Keratinocyte (primary cell): Measurements from ENCODE around the gene KDF1. TPM values are rescaled to one million over a fixed set of nuclear protein-coding genes. Genes with fewer than 3 reads are reported as not detected.

Experiments used
- DNase-seq: peaks from one replicate; pipeline ENCODE4 v3.0.0-alpha.2; 2011; ENCODE audit warnings: low read depth, missing footprints, low spot score
- FAIRE-seq: peaks from 2 replicates; lab custom pipeline; 2011; peaks lifted over from hg19 to GRCh38; lab: Jason Lieb, UNC
- H2AFZ ChIP-seq: 2 replicates; pipeline ENCODE4 v1.6.0; 2012; ENCODE audit warnings: low read length, control low read depth, inconsistent platforms; ENCODE audit not compliant: control insufficient read depth
- H3K27ac ChIP-seq: 2 replicates; pipeline ENCODE4 v1.5.1; 2011; ENCODE audit warnings: low read length; ENCODE audit not compliant: control insufficient read depth, insufficient read depth
- H3K27me3 ChIP-seq: 3 replicates; pipeline ENCODE4 v1.6.0; 2011; ENCODE audit warnings: low read length; ENCODE audit not compliant: control insufficient read depth, insufficient read depth; ENCODE audit errors: extremely low read depth
- H3K36me3 ChIP-seq, 2 experiments: 2 replicates in 1 of 2; 3 replicates in 1 of 2; pipeline ENCODE4 v1.5.1; 2011; ENCODE audit warnings: low read length in 2 of 2, mild to moderate bottlenecking in 1 of 2; ENCODE audit not compliant: control insufficient read depth in 2 of 2, insufficient read depth in 2 of 2; ENCODE audit errors: extremely low read depth in 1 of 2
- H3K4me1 ChIP-seq: 3 replicates; pipeline ENCODE4 v1.5.1; 2011; ENCODE audit warnings: low read length; ENCODE audit not compliant: control insufficient read depth, insufficient read depth; ENCODE audit errors: extremely low read depth
- H3K4me2 ChIP-seq: 3 replicates; pipeline ENCODE4 v1.6.0; 2011; ENCODE audit warnings: low read depth, low read length; ENCODE audit not compliant: control insufficient read depth, insufficient read depth; ENCODE audit errors: extremely low read depth
- H3K4me3 ChIP-seq, 3 experiments: fragments of 200-600 bp in 1 of 3; sonication (generic) in 1 of 3; 2 replicates in 2 of 3; 3 replicates in 1 of 3; pipeline ENCODE4 v1.5.1; 2011 to 2016; ENCODE audit warnings: low read length in 3 of 3, mild to moderate bottlenecking in 3 of 3, control low read depth in 2 of 3, inconsistent platforms in 1 of 3, low read depth in 1 of 3, mixed read lengths in 1 of 3, mixed run types in 1 of 3, moderate library complexity in 1 of 3; ENCODE audit not compliant: control insufficient read depth in 2 of 3, insufficient read depth in 2 of 3; ENCODE audit errors: extremely low read depth in 1 of 3
- H3K79me2 ChIP-seq: 2 replicates; pipeline ENCODE4 v1.6.0; 2012; ENCODE audit warnings: low read length; ENCODE audit not compliant: control insufficient read depth, insufficient read depth
- H3K9ac ChIP-seq: 3 replicates; pipeline ENCODE4 v1.6.0; 2011; ENCODE audit warnings: low read length; ENCODE audit not compliant: control insufficient read depth, insufficient read depth; ENCODE audit errors: extremely low read depth
- H3K9me1 ChIP-seq: 3 replicates; pipeline ENCODE4 v1.6.0; 2011; ENCODE audit warnings: low read length; ENCODE audit not compliant: control insufficient read depth, insufficient read depth; ENCODE audit errors: extremely low read depth
- H3K9me3 ChIP-seq: 2 replicates; pipeline ENCODE4 v1.5.1; 2012; ENCODE audit warnings: low read depth, low read length; ENCODE audit not compliant: control insufficient read depth
- H4K20me1 ChIP-seq: 3 replicates; pipeline ENCODE4 v1.6.0; 2011; ENCODE audit warnings: low read length; ENCODE audit not compliant: control insufficient read depth, insufficient read depth; ENCODE audit errors: extremely low read depth
- EZH2 ChIP-seq: IDR thresholded peaks from one replicate; pipeline ENCODE4 v1.6.1; 2012; ENCODE audit warnings: inconsistent platforms, mild to moderate bottlenecking, low read length, moderate library complexity
- dilution Hi-C: fragments of 300-500 bp; cut with MboI; formaldehyde crosslinking; loops from one replicate; pipeline ENCODE4 v1.7.0; 2020; ENCODE audit warnings: low sequenced_read_pairs; ENCODE audit not compliant: extremely low pct_ligation_motif_present
- polyA plus RNA-seq, 5 experiments: library from polyadenylated mRNA; depleted of rRNA in 3 of 5; stranded (reverse) in 3 of 5; stranded (forward) in 1 of 5; unstranded in 1 of 5; fragments of >200 nt; gene quantifications; 1 replicate in 1 of 5; 2 replicates in 3 of 5; 3 replicates in 1 of 5; pipeline versions ENCODE4 v1.2.1 to v1.2.3, GENCODE V29; 2011 to 2012; ENCODE audit warnings: missing spikeins in 2 of 5, low read depth in 1 of 5, low replicate concordance in 1 of 5
- TF ChIP-seq, protein P1 (sequence below), 3 experiments: IDR thresholded peaks in 1 of 3; conservative IDR thresholded peaks in 1 of 3; optimal IDR thresholded peaks in 1 of 3; 2 replicates in 2 of 3; 3 replicates in 1 of 3; pipeline versions ENCODE3 to v1.5.1; 2011; ENCODE audit warnings: low read length in 3 of 3, mild to moderate bottlenecking in 3 of 3, moderate library complexity in 2 of 3, control low read depth in 1 of 3, inconsistent platforms in 1 of 3; ENCODE audit not compliant: insufficient read depth in 2 of 3; ENCODE audit errors: extremely low read depth in 1 of 3

KDF1 gene
- polyA plus RNA-seq, 1 donor (not counting 4 experiments of a cell fraction or from before 2014, with no cell fraction given): 13.8 TPM

DNA sequence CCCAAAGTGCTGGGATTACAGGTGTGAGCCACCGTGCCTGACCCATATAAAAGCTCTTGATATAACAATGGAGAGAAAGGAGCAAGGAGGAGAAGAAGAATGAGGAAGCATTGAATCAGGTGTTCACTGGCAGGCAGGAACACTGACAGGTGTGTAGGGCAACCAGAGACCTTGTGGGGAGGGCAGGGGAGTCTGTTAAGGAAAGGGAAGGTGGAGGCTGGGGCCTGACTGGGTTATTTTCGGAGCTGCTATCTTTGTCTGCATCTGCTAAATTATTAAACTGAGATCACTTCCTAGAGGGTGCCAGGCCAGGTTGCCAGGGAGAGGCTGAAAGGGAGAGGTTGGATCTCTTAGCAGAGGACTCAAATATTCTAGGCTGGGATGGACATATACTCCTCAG is 26.4 kb upstream of the KDF1 start:
- peaks cover 12% of the 10 kb centered on the region for H3K4me1 ChIP-seq
- no peaks in the 10 kb centered on the region for H4K20me1 ChIP-seq
- no peak for DNase-seq
- TF ChIP-seq EZH2: no peak
- TF ChIP-seq, protein P1, sequence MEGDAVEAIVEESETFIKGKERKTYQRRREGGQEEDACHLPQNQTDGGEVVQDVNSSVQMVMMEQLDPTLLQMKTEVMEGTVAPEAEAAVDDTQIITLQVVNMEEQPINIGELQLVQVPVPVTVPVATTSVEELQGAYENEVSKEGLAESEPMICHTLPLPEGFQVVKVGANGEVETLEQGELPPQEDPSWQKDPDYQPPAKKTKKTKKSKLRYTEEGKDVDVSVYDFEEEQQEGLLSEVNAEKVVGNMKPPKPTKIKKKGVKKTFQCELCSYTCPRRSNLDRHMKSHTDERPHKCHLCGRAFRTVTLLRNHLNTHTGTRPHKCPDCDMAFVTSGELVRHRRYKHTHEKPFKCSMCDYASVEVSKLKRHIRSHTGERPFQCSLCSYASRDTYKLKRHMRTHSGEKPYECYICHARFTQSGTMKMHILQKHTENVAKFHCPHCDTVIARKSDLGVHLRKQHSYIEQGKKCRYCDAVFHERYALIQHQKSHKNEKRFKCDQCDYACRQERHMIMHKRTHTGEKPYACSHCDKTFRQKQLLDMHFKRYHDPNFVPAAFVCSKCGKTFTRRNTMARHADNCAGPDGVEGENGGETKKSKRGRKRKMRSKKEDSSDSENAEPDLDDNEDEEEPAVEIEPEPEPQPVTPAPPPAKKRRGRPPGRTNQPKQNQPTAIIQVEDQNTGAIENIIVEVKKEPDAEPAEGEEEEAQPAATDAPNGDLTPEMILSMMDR (optimal IDR thresholded peaks at IDR 0.05 in 1 of 3, IDR thresholded peaks at IDR 0.05 in 1 of 3, conservative IDR thresholded peaks at IDR 0.05 in 1 of 3; ENCODE audit: extremely low read depth in 1 of 3, insufficient read depth in 2 of 3, low read length in 3 of 3): no peak
- no peak overlapping the region for H2AFZ ChIP-seq
- H3K9me3 ChIP-seq: no peaks in the 10 kb centered on the region
- no peak overlapping the region for H3K27ac ChIP-seq
- dilution Hi-C loops: no loop called here
- no peaks in the 10 kb centered on the region for H3K79me2 ChIP-seq
- H3K9me1 ChIP-seq: peaks cover 4% of the 10 kb centered on the region
- no peak for FAIRE-seq
- H3K27me3 ChIP-seq: no peaks in the 10 kb centered on the region
- no peaks in the 10 kb centered on the region for H3K36me3 ChIP-seq
- no peak overlapping the region for H3K4me3 ChIP-seq
- no peak overlapping the region for H3K4me2 ChIP-seq
- no peak overlapping the region for H3K9ac ChIP-seq

DNA sequence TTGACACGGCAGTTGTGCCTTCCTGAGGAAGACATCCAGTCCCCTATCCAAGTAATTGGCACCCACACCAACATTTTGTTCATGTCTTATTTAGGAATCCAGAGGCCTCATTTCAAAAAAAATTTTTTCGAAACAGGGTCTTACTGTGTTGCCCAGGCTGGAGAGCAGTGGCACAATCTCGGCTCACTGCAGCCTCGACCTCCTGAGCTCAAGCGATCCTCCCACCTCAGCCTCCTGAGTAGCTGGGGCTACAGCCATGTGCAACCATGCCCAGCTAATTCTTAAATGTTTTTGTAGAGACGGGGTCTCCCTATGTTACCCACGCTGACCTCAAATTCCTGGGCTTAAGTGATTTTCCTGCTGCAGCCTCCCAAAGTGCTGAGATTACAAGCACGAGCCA is 24.0 kb upstream of the KDF1 start:
- Histone ChIP-seq H4K20me1 (no peaks in the 10 kb centered on the region), H3K36me3 (no peaks in the 10 kb centered on the region), H3K79me2 (no peaks in the 10 kb centered on the region), H3K9me3 (no peaks in the 10 kb centered on the region), H3K27me3 (no peaks in the 10 kb centered on the region), H3K9ac (no peak overlapping the region), H3K4me1 (no peaks in the 10 kb centered on the region), H3K27ac (no peak overlapping the region), H3K4me2 (no peak overlapping the region), H3K4me3 (no peak overlapping the region), H3K9me1 (no peaks in the 10 kb centered on the region), H2AFZ (no peak overlapping the region)
- dilution Hi-C loops: no loop called here
- TF ChIP-seq, protein P1 (optimal IDR thresholded peaks at IDR 0.05 in 1 of 3, IDR thresholded peaks at IDR 0.05 in 1 of 3, conservative IDR thresholded peaks at IDR 0.05 in 1 of 3; ENCODE audit: extremely low read depth in 1 of 3, insufficient read depth in 2 of 3, low read length in 3 of 3): no peak
- no peak for TF ChIP-seq EZH2
- DNase-seq (no peak), FAIRE-seq (no peak)
